Right atrium auricular region (tissue), 2 donors: ENCODE data around the gene TYMS. TPM values are rescaled to one million over a fixed set of nuclear protein-coding genes. Genes with fewer than 3 reads are reported as not detected.
A peak's percentile ranks its signal among the peaks of the same experiment; 100 is the strongest.

Source experiments
- DNase-seq: peaks from one replicate; pipeline ENCODE4 v3.0.0-alpha.2; 2019; ENCODE audit warnings: low spot score
- H3K27ac ChIP-seq, 2 donors: fragments of 200-600 bp; sonication (generic); 1 replicate in 1 of 2; 2 replicates in 1 of 2; pipeline ENCODE4 v1.5.1; 2016 to 2019
- H3K27me3 ChIP-seq, 2 donors: fragments of 200-600 bp; sonication (generic); one replicate each; pipeline versions ENCODE4 v1.5.1 to v1.6.0; 2017 to 2019
- H3K36me3 ChIP-seq: fragments of 200-600 bp; sonication (generic); one replicate; pipeline ENCODE4 v1.5.1; 2016
- H3K4me1 ChIP-seq, 2 donors: fragments of 200-600 bp; sonication (generic); one replicate each; pipeline versions ENCODE4 v1.5.1 to v1.6.0; 2017 to 2019
- H3K4me3 ChIP-seq, 2 donors: fragments of 200-600 bp; sonication (generic); 1 replicate in 1 of 2; 2 replicates in 1 of 2; pipeline ENCODE4 v1.5.1; 2017 to 2019; ENCODE audit warnings: mild to moderate bottlenecking in 1 of 2, moderate library complexity in 1 of 2
- H3K9me3 ChIP-seq, 2 donors: fragments of 200-600 bp; sonication (generic); one replicate each; pipeline ENCODE4 v1.5.1; 2019
- CTCF ChIP-seq, 2 donors: fragments of 200-600 bp; sonication (generic); IDR thresholded peaks; one replicate each; pipeline ENCODE4 v1.5.1; 2019; ENCODE audit warnings: antibody characterized with exemption in 2 of 2
- total RNA-seq, 2 donors: library from RNA; depleted of rRNA; stranded (reverse); fragments of >200 nt; gene quantifications; one replicate each; pipeline ENCODE4 v1.1.0, GENCODE V29; 2016

Gene TYMS
- total RNA-seq, 2 donors from 2014 or later = 0.86 to 0.89 TPM

- DNase-seq = peak; percentile 51
- no peak for TF ChIP-seq CTCF (IDR thresholded peaks at IDR 0.05)
- Histone ChIP-seq H3K4me3 (no peak overlapping the region), H3K27me3 (no peaks in the 10 kb centered on the region), H3K9me3 (no peaks in the 10 kb centered on the region), H3K36me3 (peaks cover 10% of the 10 kb centered on the region), H3K4me1 (peaks cover 0 to 19% of the 10 kb centered on the region in 2 donors), H3K27ac (no peak overlapping the region)
Observed at GRCh38 chr18:708096-708495, 50.6 kb downstream of the TYMS start.

GRCh38 chr18:709771-710170, 52.3 kb downstream of the TYMS start:
- H3K36me3 ChIP-seq = peaks cover 8% of the 10 kb centered on the region
- TF ChIP-seq CTCF (IDR thresholded peaks at IDR 0.05) = no peak
- peaks cover 0 to 19% of the 10 kb centered on the region in 2 donors for H3K4me1 ChIP-seq
- H3K9me3 ChIP-seq = peaks cover 0 to 8% of the 10 kb centered on the region in 2 donors
- DNase-seq = peak; percentile 9
- H3K27me3 ChIP-seq = no peaks in the 10 kb centered on the region
- H3K27ac ChIP-seq = no peak overlapping the region
- H3K4me3 ChIP-seq = no peak overlapping the region

GRCh38 chr18:710418-711300, 53.2 kb downstream of the TYMS start:
- DNase-seq = peak; percentile 53
- Histone ChIP-seq H3K27ac (peak overlapping the region; percentile 82 to 85), H3K27me3 (no peaks in the 10 kb centered on the region), H3K9me3 (peaks cover 0 to 8% of the 10 kb centered on the region in 2 donors), H3K36me3 (no peaks in the 10 kb centered on the region), H3K4me1 (peaks cover 0 to 19% of the 10 kb centered on the region in 2 donors), H3K4me3 (peak overlapping the region in 1 of 2 donors; percentile 71)
- TF ChIP-seq CTCF (IDR thresholded peaks at IDR 0.05) = no peak

- no peak for DNase-seq
- Histone ChIP-seq H3K27ac (peak overlapping the region; percentile 82 to 85), H3K36me3 (no peaks in the 10 kb centered on the region), H3K9me3 (peaks cover 0 to 8% of the 10 kb centered on the region in 2 donors), H3K4me1 (peaks cover 0 to 19% of the 10 kb centered on the region in 2 donors), H3K27me3 (no peaks in the 10 kb centered on the region), H3K4me3 (peak overlapping the region; percentile 68 to 71)
- TF ChIP-seq CTCF (IDR thresholded peaks at IDR 0.05) = no peak
Observed at GRCh38 chr18:711310-711656, 53.8 kb downstream of the TYMS start.

GRCh38 chr18:711657-712400, 54.4 kb downstream of the TYMS start:
- Histone ChIP-seq H3K36me3 (no peaks in the 10 kb centered on the region), H3K27me3 (no peaks in the 10 kb centered on the region), H3K27ac (peak overlapping the region; percentile 82 to 85), H3K4me1 (peaks cover 0 to 19% of the 10 kb centered on the region in 2 donors), H3K9me3 (peaks cover 0 to 8% of the 10 kb centered on the region in 2 donors), H3K4me3 (peak overlapping the region; percentile 68 to 71)
- peak; percentile 92 for DNase-seq
- TF ChIP-seq CTCF (IDR thresholded peaks at IDR 0.05) = no peak
